Calu3 (cell line): Measurements from ENCODE around the gene FNTB. TPM values are rescaled to one million over a fixed set of nuclear protein-coding genes. Genes with fewer than 3 reads are reported as not detected.
A peak's percentile ranks its signal among the peaks of the same experiment; 100 is the strongest.

ENCODE experiments used
- BruUV-seq: library from RNA; stranded (reverse); fragments of 400-500 nt; replicated peaks from 2 replicates; lab custom pipeline; 2021; lab: Mats Ljungman, UMichigan
- CTCF ChIA-PET: fragments of 300-600 bp; sonication (Branson Sonifier 250); formaldehyde crosslinking; loops from one replicate; lab custom pipeline; 2022; ENCODE audit warnings: antibody characterized with exemption; lab: Charles Lee
- DNase-seq: peaks from one replicate; pipeline ENCODE4 v3.0.0; 2022
- H3K27ac Mint-ChIP-seq: one replicate; pipeline ENCODE4 v1.8.0; 2022; ENCODE audit warnings: mixed read lengths; ENCODE audit not compliant: unreplicated experiment
- H3K27me3 Mint-ChIP-seq: one replicate; pipeline ENCODE4 v1.8.0; 2022; ENCODE audit warnings: mixed read lengths; ENCODE audit not compliant: unreplicated experiment
- H3K36me3 Mint-ChIP-seq: one replicate; pipeline ENCODE4 v1.8.0; 2022; ENCODE audit warnings: mild to moderate bottlenecking, moderate library complexity, mixed read lengths; ENCODE audit not compliant: insufficient read depth, unreplicated experiment
- H3K4me1 Mint-ChIP-seq: one replicate; pipeline ENCODE4 v1.8.0; 2022; ENCODE audit warnings: mild to moderate bottlenecking, low read depth, mixed read lengths; ENCODE audit not compliant: unreplicated experiment
- H3K4me3 Mint-ChIP-seq: one replicate; pipeline ENCODE4 v1.8.0; 2022; ENCODE audit warnings: mild to moderate bottlenecking, low read depth, moderate library complexity, mixed read lengths; ENCODE audit not compliant: unreplicated experiment
- H3K9me3 Mint-ChIP-seq: one replicate; pipeline ENCODE4 v1.8.0; 2022; ENCODE audit warnings: low read depth, mixed read lengths; ENCODE audit not compliant: unreplicated experiment
- CTCF ChIP-seq: fragments of 200-600 bp; IDR thresholded peaks from one replicate; pipeline ENCODE4 v1.8.0; 2022; ENCODE audit warnings: antibody characterized with exemption; ENCODE audit not compliant: unreplicated experiment
- intact Hi-C: fragments of 100-400 bp; cut with micrococcal nuclease; formaldehyde crosslinking; loops from one replicate; pipeline ENCODE4 v1.10.0; 2022; ENCODE audit not compliant: unreplicated experiment
- total RNA-seq: library from RNA; stranded (reverse); gene quantifications from 2 replicates; pipeline ENCODE4 v1.2.3, GENCODE V29; 2022

The FNTB gene
- total RNA-seq, 1 experiment from 2014 or later, result 15.0 TPM

- H3K36me3 Mint-ChIP-seq, result peaks cover 31% of the 10 kb centered on the region
- H3K4me1 Mint-ChIP-seq, result no peaks in the 10 kb centered on the region
- CTCF ChIA-PET, result no interaction called here
- no peak overlapping the region for H3K27ac Mint-ChIP-seq
- H3K4me3 Mint-ChIP-seq, result no peak overlapping the region
- TF ChIP-seq CTCF, result no peak
- H3K9me3 Mint-ChIP-seq, result no peaks in the 10 kb centered on the region
- no peaks in the 10 kb centered on the region for H3K27me3 Mint-ChIP-seq
- no peak for DNase-seq
- no TSS peak for BruUV-seq
- intact Hi-C loops, result no loop called here
These were observed 75.7 kb downstream of the FNTB start for GRCh38 chr14:65062096-65063075.

DNA sequence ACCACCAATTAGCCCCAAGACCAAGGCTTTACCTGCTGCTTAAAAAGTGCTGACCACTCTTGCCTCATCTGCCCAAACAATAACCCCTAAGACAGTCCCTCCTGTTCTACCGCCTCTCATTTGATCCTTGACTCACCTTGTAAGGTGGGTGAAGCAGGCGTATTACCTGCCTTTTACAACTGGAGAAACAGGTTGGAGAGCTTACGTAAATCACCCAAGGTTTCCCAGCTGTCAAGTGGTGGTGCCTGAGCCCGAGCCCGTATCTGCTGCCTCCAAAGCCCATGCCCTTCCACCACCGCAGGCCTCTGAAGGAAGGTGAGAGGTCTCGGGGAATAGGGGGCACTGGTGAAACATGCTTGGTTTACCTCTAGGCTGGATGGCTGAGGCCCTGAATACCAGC is 79.0 kb downstream of the FNTB start:
- DNase-seq, result no peak
- Mint-ChIP-seq H3K36me3 (peaks cover 38% of the 10 kb centered on the region), H3K27me3 (no peaks in the 10 kb centered on the region), H3K9me3 (no peaks in the 10 kb centered on the region), H3K4me3 (no peak overlapping the region), H3K4me1 (no peaks in the 10 kb centered on the region), H3K27ac (no peak overlapping the region)
- intact Hi-C loops, result no loop called here
- BruUV-seq, result no TSS peak
- CTCF ChIA-PET, result no interaction called here
- no peak for TF ChIP-seq CTCF

- Mint-ChIP-seq H3K27me3 (no peaks in the 10 kb centered on the region), H3K36me3 (peaks cover 23% of the 10 kb centered on the region), H3K9me3 (no peaks in the 10 kb centered on the region), H3K27ac (no peak overlapping the region), H3K4me1 (peaks cover 12% of the 10 kb centered on the region), H3K4me3 (peak overlapping the region; percentile 52)
- CTCF ChIA-PET, result interaction anchor here (1.1 to 2.1 kb wide), 2 partner anchors 33 to 50 kb away, joined by 3 to 8 read pairs; partner anchors contain the start of gene MAX
- no peak for DNase-seq
- BruUV-seq, result no TSS peak
- intact Hi-C loops, result no loop called here
- TF ChIP-seq CTCF, result no peak
These were observed 83.2 kb downstream of the FNTB start for GRCh38 chr14:65069874-65070413.

DNA sequence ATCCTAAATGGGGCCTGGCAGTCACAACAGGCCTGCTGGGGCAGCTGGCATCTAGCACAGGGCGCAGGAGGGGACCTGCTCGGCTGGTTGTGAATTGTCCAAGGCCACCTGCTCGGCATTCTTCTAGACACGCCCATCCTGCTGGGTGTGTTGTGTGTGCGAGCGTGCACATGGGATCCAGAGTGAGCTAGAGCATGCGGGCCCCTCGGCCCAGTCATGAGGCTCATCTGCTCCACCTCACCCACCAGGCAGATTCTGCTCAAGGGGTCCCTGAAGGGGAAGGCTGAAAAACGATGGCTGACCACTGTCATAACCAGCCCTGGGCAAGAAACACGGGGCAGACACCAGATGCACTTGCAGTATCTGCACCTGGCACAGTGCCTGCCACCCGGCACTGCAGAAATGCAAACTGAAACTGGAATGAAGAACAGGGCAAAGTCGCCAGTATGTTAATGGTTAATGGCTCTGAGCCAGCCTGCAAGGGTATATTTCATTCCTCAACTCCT is 83.8 kb downstream of the FNTB start:
- intact Hi-C loops, result no loop called here
- Mint-ChIP-seq H3K9me3 (no peaks in the 10 kb centered on the region), H3K4me1 (peaks cover 12% of the 10 kb centered on the region), H3K27ac (no peak overlapping the region), H3K4me3 (peak overlapping the region; percentile 52), H3K27me3 (no peaks in the 10 kb centered on the region), H3K36me3 (peaks cover 22% of the 10 kb centered on the region)
- CTCF ChIA-PET, result interaction anchor here (1.1 to 2.1 kb wide), 2 partner anchors 32 to 51 kb away, joined by 3 to 8 read pairs; partner anchors contain the start of gene MAX
- BruUV-seq, result no TSS peak
- no peak for TF ChIP-seq CTCF
- peak; percentile 83 for DNase-seq
